Suprapubic skin (tissue), 4 donors: Measurements from ENCODE around the gene KIF13A.

ENCODE experiments used
- CTCF ChIP-seq, 2 donors: fragments of 200-600 bp in 1 of 2; fragments of 450-650 bp in 1 of 2; sonication (generic) in 1 of 2; IDR thresholded peaks; one replicate each; pipeline ENCODE4 v1.5.1; 2016 to 2019; ENCODE audit warnings: antibody characterized with exemption in 2 of 2, mild to moderate bottlenecking in 1 of 2, moderate library complexity in 1 of 2
- EP300 ChIP-seq: sonication (generic); formaldehyde crosslinking; IDR thresholded peaks from one replicate; pipeline ENCODE4 v1.6.1; 2017; ENCODE audit warnings: antibody characterized with exemption
- POLR2A ChIP-seq, 2 donors: fragments of 450-650 bp; IDR thresholded peaks; one replicate each; pipeline ENCODE4 v1.6.1; 2017; ENCODE audit warnings: antibody characterized with exemption in 2 of 2, mild to moderate bottlenecking in 2 of 2, moderate library complexity in 2 of 2
- POLR2AphosphoS5 ChIP-seq, 3 donors: sonication (generic); formaldehyde crosslinking; IDR thresholded peaks; one replicate each; pipeline ENCODE4 v1.6.1; 2017; ENCODE audit warnings: antibody characterized with exemption in 3 of 3

GRCh38 chr6:17861361-17861760 is 126.1 kb downstream of the KIF13A start:
- TF ChIP-seq POLR2A (IDR thresholded peaks at IDR 0.05) (no peak), CTCF (IDR thresholded peaks at IDR 0.05) (no peak), POLR2AphosphoS5 (IDR thresholded peaks at IDR 0.05) (no peak), EP300 (no peak)
